Upper lobe of left lung (tissue), 6 donors: ENCODE data around the gene RRH. TPM values are rescaled to one million over a fixed set of nuclear protein-coding genes. Genes with fewer than 3 reads are reported as not detected.

Experiments
- ATAC-seq, 2 donors: fragments of 200-7000 bp; cut with Tn5 transposase; one replicate each; pipeline ENCODE4 v1.9.1; 2022; ENCODE audit warnings: mild to moderate bottlenecking in 2 of 2, moderate library complexity in 2 of 2; ENCODE audit not compliant: low FRiP score in 2 of 2
- DNase-seq, 2 donors: peaks; one replicate each; pipeline ENCODE4 v3.0.0-alpha.2; 2019 to 2020
- H3K27ac ChIP-seq, 4 donors: fragments of 200-600 bp; sonication (generic); one replicate each; pipeline ENCODE4 v1.5.1; 2016 to 2019
- H3K27me3 ChIP-seq, 4 donors: fragments of 200-600 bp; sonication (generic); one replicate each; pipeline ENCODE4 v1.5.1; 2017 to 2019
- H3K36me3 ChIP-seq, 4 donors: fragments of 200-600 bp; sonication (generic); one replicate each; pipeline ENCODE4 v1.5.1; 2016 to 2019
- H3K4me1 ChIP-seq, 4 donors: fragments of 200-600 bp; sonication (generic); one replicate each; pipeline ENCODE4 v1.5.1; 2018 to 2019
- H3K4me3 ChIP-seq, 4 donors: fragments of 200-600 bp; sonication (generic); one replicate each; pipeline ENCODE4 v1.5.1; 2017 to 2019; ENCODE audit warnings: mild to moderate bottlenecking in 2 of 4, moderate library complexity in 1 of 4
- H3K9me3 ChIP-seq, 4 donors: fragments of 200-600 bp; sonication (generic); one replicate each; pipeline ENCODE4 v1.5.1; 2018 to 2019
- EP300 ChIP-seq, 4 donors: sonication (generic); formaldehyde crosslinking; IDR thresholded peaks; one replicate each; pipeline ENCODE4 v1.5.1; 2017; ENCODE audit warnings: antibody characterized with exemption in 4 of 4, control low read depth in 2 of 4
- POLR2A ChIP-seq, 4 donors: fragments of 450-650 bp; IDR thresholded peaks; one replicate each; pipeline ENCODE4 v1.5.1; 2016 to 2017; ENCODE audit warnings: antibody characterized with exemption in 4 of 4, mild to moderate bottlenecking in 2 of 4
- POLR2AphosphoS5 ChIP-seq, 2 donors: sonication (generic); formaldehyde crosslinking; IDR thresholded peaks; one replicate each; pipeline ENCODE4 v1.5.1; 2017; ENCODE audit warnings: antibody characterized with exemption in 2 of 2
- WGBS, 2 donors: methylation state at CpG; one replicate each; pipeline ENCODE4 v1.1.5; 2017 to 2018; 5-methylcytosine and 5-hydroxymethylcytosine counted together
- total RNA-seq, 6 donors: library from RNA; depleted of rRNA in 4 of 6; stranded (reverse); fragments of >200 nt in 4 of 6; gene quantifications; one replicate each; pipeline versions ENCODE4 v1.1.0 to v1.2.1, GENCODE V29; 2016 to 2021
- TF ChIP-seq, protein P1 (sequence below), 6 experiments: fragments of 450-650 bp in 4 of 6; fragments of 200-600 bp in 2 of 6; sonication (generic) in 2 of 6; IDR thresholded peaks; one replicate each; pipeline ENCODE4 v1.5.1; 2016 to 2019; ENCODE audit warnings: antibody characterized with exemption in 6 of 6
- donor health status: DM: no; HTN: no; CAD: no; lungs with moderate emphysema.
- donor health status: DM: no; HTN: yes; CAD: no; lungs with severe emphysema.

RRH gene
- total RNA-seq, 6 donors from 2014 or later = 0.46 TPM; not detected in 5

DNA sequence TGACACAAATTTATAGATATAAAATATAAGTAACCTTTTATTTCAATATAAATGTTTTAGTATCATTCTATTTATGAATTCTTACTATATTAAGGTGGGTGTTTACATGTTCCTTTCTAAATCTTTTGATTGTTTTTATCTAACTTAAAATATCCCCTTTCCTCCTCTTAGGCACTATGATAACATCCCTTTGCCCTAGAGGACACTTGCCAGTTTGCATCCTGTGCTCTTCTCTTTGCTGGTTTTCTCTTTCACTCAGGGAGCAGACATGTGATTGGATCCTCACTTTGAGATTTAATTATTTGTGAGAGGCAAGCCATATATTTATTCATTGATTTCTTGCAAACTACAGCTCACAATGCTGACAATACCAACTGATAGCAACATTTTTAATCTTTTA lies 36.4 kb downstream of the RRH start:
- no peak overlapping the region for H3K4me3 ChIP-seq
- no peak overlapping the region for H3K27ac ChIP-seq
- no peaks in the 10 kb centered on the region for H3K4me1 ChIP-seq
- ATAC-seq (no peak), DNase-seq (no peak)
- peaks cover 0 to 3% (median 1%) of the 10 kb centered on the region in 4 donors for H3K9me3 ChIP-seq
- TF ChIP-seq POLR2A (IDR thresholded peaks at IDR 0.05) = no peak
- TF ChIP-seq POLR2AphosphoS5 (IDR thresholded peaks at IDR 0.05) = no peak
- H3K27me3 ChIP-seq = no peaks in the 10 kb centered on the region
- H3K36me3 ChIP-seq = no peaks in the 10 kb centered on the region

GRCh38 chr4:109870061-109870460 lies 42.3 kb downstream of the RRH start:
- ATAC-seq (no peak), DNase-seq (no peak)
- Histone ChIP-seq H3K27ac (no peak overlapping the region), H3K9me3 (no peaks in the 10 kb centered on the region), H3K36me3 (peaks cover 0 to 4% (median 0%) of the 10 kb centered on the region in 4 donors), H3K4me1 (no peaks in the 10 kb centered on the region), H3K27me3 (no peaks in the 10 kb centered on the region), H3K4me3 (no peak overlapping the region)
- no peak for TF ChIP-seq POLR2A (IDR thresholded peaks at IDR 0.05)
- TF ChIP-seq EP300 (IDR thresholded peaks at IDR 0.05) = no peak
- no peak for TF ChIP-seq POLR2AphosphoS5 (IDR thresholded peaks at IDR 0.05)
- TF ChIP-seq, protein P1, sequence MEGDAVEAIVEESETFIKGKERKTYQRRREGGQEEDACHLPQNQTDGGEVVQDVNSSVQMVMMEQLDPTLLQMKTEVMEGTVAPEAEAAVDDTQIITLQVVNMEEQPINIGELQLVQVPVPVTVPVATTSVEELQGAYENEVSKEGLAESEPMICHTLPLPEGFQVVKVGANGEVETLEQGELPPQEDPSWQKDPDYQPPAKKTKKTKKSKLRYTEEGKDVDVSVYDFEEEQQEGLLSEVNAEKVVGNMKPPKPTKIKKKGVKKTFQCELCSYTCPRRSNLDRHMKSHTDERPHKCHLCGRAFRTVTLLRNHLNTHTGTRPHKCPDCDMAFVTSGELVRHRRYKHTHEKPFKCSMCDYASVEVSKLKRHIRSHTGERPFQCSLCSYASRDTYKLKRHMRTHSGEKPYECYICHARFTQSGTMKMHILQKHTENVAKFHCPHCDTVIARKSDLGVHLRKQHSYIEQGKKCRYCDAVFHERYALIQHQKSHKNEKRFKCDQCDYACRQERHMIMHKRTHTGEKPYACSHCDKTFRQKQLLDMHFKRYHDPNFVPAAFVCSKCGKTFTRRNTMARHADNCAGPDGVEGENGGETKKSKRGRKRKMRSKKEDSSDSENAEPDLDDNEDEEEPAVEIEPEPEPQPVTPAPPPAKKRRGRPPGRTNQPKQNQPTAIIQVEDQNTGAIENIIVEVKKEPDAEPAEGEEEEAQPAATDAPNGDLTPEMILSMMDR (IDR thresholded peaks at IDR 0.05) = no peak
- WGBS, 2 donors = 94 to 96% methylated on average over 5 of the region's 5 CpGs

GRCh38 chr4:109872065-109872464 lies 44.3 kb downstream of the RRH start:
- no peak overlapping the region for H3K4me3 ChIP-seq
- TF ChIP-seq, protein P1 (IDR thresholded peaks at IDR 0.05) = no peak
- TF ChIP-seq POLR2A (IDR thresholded peaks at IDR 0.05) (no peak), EP300 (IDR thresholded peaks at IDR 0.05) (no peak), POLR2AphosphoS5 (IDR thresholded peaks at IDR 0.05) (no peak)
- DNase-seq (no peak), ATAC-seq (no peak)
- no peaks in the 10 kb centered on the region for H3K4me1 ChIP-seq
- 91 to 100% methylated on average over 2 of the region's 2 CpGs for WGBS, 2 donors
- H3K36me3 ChIP-seq = peaks cover 0 to 4% (median 0%) of the 10 kb centered on the region in 4 donors
- no peaks in the 10 kb centered on the region for H3K9me3 ChIP-seq
- H3K27me3 ChIP-seq = no peaks in the 10 kb centered on the region
- no peak overlapping the region for H3K27ac ChIP-seq

- TF ChIP-seq, protein P1 (IDR thresholded peaks at IDR 0.05) = no peak
- TF ChIP-seq POLR2A (IDR thresholded peaks at IDR 0.05) (no peak), POLR2AphosphoS5 (IDR thresholded peaks at IDR 0.05) (no peak), EP300 (IDR thresholded peaks at IDR 0.05) (no peak)
- H3K27ac ChIP-seq = no peak overlapping the region
- DNase-seq = no peak
- WGBS, 2 donors = 94 to 96% methylated on average over 4 to 6 of the region's 6 CpGs
- H3K36me3 ChIP-seq = peaks cover 0 to 4% (median 0%) of the 10 kb centered on the region in 4 donors
- no peak overlapping the region for H3K4me3 ChIP-seq
- H3K27me3 ChIP-seq = no peaks in the 10 kb centered on the region
- H3K9me3 ChIP-seq = no peaks in the 10 kb centered on the region
- no peak for ATAC-seq
- H3K4me1 ChIP-seq = no peaks in the 10 kb centered on the region
Measured at GRCh38 chr4:109872950-109873656, 45.3 kb downstream of the RRH start.

- DNase-seq = no peak
- Histone ChIP-seq H3K4me3 (no peak overlapping the region), H3K27ac (no peak overlapping the region), H3K36me3 (peaks cover 0 to 4% (median 0%) of the 10 kb centered on the region in 4 donors), H3K27me3 (no peaks in the 10 kb centered on the region), H3K4me1 (no peaks in the 10 kb centered on the region), H3K9me3 (no peaks in the 10 kb centered on the region)
- ATAC-seq = no peak
- 62 to 63% methylated on average over 11 of the region's 11 CpGs for WGBS, 2 donors
- TF ChIP-seq, protein P1 (IDR thresholded peaks at IDR 0.05) = no peak
- no peak for TF ChIP-seq POLR2A (IDR thresholded peaks at IDR 0.05)
- no peak for TF ChIP-seq POLR2AphosphoS5 (IDR thresholded peaks at IDR 0.05)
- no peak for TF ChIP-seq EP300 (IDR thresholded peaks at IDR 0.05)
Measured at GRCh38 chr4:109873791-109874514, 46.2 kb downstream of the RRH start.
